ENCODE measurements around the gene SPRR2D. TPM values are rescaled to one million over a fixed set of nuclear protein-coding genes. Genes with fewer than 3 reads are reported as not detected.
"Not testable (repeated sequence)": the region's sequence is repeated elsewhere in the genome, so short reads cannot be mapped to it uniquely, and the experiment has no call there.

SPRR2D gene
- total RNA-seq, 1 donor from 2014 or later, result not detected

DNA sequence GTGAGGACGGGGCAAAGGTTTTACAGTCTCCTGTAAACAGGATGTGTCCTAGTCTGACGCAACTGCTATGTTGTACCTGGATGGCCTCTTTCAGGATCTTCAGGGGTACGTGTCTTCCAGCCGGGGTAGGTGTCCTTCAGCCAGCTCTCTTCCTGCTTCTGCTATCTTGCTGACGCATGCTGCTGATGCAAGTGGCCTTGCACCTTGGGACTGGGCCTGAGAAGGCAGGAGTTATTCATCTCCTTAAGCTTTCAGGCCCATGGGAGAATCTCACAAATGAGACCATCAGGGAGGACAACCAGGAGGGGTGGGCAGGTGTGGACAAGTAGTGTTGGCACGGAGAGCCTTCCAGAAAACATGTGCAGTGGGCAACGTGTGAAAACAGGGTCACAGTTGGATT is 17.8 kb downstream of the SPRR2D start:
- DNase-seq (ENCODE audit: low spot score) (no peak), ATAC-seq (no peak)
- intact Hi-C loops (cut with DNase I), result no loop called here

DNA sequence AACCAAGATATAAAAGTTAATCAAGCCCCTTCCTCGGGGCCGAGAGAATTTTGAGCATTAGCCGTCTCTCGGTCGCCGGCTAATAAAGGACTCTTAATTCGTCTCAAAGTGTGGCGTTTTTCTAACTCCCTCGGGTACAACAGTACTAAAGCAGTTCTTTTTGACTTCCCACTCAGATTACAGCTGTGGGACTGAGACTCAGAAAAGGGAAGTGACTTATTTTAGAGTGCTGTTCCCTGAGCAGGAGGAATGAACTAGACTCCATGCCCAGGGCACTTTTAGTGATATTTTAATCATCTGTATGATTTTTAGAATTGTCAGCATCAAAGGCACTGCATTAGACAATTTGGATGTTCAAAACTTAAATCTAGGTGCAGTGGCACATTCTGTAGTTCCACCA is 18.6 kb downstream of the SPRR2D start:
- intact Hi-C loops (cut with DNase I); ATAC-seq; DNase-seq (ENCODE audit: low spot score): not testable (repeated sequence)

DNA sequence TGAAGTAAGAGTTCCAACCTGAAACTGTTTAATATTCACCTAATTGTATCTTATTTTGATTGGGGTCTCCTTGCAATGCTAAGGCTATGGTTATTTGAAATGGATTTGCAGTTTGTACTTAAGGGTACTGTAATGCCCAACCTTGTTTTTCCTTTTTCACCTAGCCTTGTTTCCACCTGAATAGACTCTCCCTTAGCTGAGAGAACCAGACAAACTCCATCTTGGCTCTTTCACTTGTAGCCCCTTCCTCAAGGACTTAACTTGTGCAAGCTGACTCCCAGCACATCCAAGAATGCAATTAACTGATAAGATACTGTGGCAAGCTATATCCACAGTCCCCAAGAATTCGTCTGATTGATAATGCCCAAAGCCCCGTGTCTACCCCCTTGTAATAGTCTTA is 19.1 kb downstream of the SPRR2D start:
- intact Hi-C loops (cut with DNase I); DNase-seq (ENCODE audit: low spot score): not testable (repeated sequence)

DNA sequence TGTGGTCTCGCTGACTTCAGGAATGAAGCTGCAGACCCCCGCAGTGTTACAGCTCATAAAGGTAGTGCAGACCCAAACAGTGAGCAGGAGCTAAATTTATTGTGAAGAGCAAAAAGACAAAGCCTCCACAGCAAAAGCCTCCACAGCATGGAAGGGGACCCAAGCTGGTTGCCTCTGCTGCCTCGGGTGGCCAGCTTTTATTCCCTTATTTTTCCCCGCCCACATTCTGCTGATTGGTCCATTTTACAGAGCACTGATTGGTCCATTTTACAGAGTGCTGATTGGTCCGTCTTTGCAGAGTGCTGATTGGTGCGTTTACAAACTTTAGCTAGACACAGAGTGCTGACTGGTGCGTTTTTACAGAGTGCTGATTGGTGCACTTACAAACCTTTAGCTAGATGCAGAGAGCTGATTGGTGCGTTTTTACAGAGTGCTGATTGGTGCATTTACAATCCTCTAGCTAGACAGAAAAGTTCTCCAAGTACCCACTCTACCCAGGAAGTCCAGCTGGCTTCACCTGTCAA is 29.6 kb downstream of the SPRR2D start:
- DNase-seq (ENCODE audit: low spot score); ATAC-seq; intact Hi-C loops (cut with DNase I): not testable (repeated sequence)

More for the DNA sequence above, 19.1 kb downstream of the SPRR2D start:
- not testable (repeated sequence) for ATAC-seq

DNA sequence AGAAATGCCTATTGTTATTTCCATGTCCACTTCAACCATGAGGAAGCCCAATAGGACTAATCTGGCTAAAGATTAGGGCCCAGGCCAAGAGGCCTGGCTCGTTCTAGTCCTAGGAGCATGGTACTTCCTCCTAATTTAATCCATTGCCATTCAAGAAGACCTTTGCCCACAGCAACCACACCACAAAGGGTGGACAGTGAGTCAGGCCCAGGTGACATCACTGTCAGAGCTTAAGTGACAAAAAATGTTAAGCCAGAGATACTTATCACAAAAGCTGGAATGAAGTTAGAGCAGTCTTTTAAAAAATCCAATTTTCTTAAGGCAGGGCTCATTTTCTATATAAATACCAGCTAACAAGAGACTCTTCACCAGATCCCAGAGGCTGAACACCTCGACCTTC is 39.5 kb downstream of the SPRR2D start, which contains the start of gene SPRR3:
Gene SPRR3 (plus strand): TSS at position 368 of the 400 bp plus-strand sequence. CDS start 1,272 bp downstream, outside the sequence.
- intact Hi-C loops (cut with DNase I), result no loop called here
- DNase-seq (ENCODE audit: low spot score), result no peak
- ATAC-seq, result no peak

DNA sequence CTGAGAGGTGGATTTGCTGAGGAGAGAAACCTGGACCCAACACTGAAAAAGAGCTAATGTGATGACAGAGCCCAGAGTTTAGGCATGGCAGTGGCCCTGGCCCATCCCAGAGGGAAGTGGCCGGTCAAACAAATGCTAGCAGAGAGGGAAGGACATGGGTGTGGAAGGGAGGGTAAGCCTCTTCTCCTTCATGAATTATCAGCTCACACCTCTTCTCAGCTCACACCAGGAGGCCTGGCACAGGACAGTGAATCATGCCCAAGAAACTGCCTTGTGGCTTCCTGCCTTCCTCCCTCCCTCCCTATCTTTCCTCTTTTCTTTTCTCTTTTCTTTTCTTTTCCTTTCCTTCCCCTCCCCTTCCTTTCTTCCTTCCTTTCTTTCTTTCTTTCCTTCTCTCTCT is 40.6 kb downstream of the SPRR2D start:
- intact Hi-C loops (cut with DNase I), result no loop called here
- ATAC-seq (no peak), DNase-seq (ENCODE audit: low spot score) (no peak)

DNA sequence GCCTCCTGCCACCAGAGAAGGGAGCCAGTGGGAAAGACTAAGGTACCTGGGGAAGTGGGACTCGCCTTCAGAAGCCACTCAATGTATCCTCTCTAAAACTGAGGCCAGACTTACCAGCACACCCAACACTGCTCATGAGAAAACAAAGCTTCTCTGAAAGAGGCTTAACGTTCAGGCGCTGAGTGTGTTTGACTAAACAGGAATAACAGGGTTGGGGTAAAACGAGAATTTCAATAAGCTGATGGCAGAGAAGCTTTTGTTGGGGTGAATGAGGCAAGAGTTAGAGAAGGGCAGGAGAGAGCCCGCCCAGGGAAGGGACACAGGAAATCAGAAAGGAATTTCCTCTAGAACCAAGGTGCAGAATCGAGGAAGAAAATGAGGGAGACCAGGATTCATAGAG is 41.1 kb downstream of the SPRR2D start:
- DNase-seq (ENCODE audit: low spot score) (no peak), ATAC-seq (no peak)
- intact Hi-C loops (cut with DNase I), result no loop called here

DNA sequence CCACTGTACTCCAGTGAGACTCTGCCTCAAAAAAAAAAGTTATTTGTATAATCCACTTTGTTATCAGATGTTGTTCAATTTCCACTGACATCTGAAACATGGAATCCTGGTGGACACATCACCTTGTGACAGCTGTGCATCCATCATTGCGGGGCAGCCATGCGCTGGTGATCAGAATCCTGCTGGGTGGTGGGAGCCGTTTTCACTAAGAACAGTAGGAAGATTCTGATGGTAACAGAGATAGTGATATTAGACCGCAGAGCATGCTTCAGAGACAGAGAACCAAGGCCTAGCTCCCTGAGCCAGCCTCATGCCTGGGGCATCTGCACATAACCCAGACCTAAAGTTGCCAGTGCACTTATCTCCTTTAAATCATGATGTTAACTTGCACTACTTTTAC is 42.4 kb downstream of the SPRR2D start:
- intact Hi-C loops (cut with DNase I), result no loop called here
- DNase-seq (ENCODE audit: low spot score), result no peak
- ATAC-seq, result no peak

DNA sequence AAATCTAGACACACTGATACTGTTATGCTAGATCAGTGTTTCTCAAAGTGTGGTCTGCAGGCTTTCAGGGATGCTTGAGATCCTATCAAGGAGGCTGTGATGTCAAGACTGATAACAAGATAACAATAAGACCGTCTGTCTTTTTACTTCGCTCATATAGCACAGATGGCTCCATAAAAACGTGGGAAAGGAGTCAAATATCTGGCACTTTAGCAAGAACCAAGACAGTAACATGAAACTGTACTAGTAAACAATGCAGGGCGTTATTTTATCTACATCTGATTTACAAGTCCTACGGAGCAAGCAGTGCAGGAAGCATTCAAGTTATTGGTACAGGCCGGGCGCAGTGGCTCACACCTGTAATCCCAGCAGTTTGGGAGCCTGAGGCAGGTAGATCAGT is 43.0 kb downstream of the SPRR2D start:
- ATAC-seq (no peak), DNase-seq (ENCODE audit: low spot score) (no peak)
- intact Hi-C loops (cut with DNase I), result no loop called here

DNA sequence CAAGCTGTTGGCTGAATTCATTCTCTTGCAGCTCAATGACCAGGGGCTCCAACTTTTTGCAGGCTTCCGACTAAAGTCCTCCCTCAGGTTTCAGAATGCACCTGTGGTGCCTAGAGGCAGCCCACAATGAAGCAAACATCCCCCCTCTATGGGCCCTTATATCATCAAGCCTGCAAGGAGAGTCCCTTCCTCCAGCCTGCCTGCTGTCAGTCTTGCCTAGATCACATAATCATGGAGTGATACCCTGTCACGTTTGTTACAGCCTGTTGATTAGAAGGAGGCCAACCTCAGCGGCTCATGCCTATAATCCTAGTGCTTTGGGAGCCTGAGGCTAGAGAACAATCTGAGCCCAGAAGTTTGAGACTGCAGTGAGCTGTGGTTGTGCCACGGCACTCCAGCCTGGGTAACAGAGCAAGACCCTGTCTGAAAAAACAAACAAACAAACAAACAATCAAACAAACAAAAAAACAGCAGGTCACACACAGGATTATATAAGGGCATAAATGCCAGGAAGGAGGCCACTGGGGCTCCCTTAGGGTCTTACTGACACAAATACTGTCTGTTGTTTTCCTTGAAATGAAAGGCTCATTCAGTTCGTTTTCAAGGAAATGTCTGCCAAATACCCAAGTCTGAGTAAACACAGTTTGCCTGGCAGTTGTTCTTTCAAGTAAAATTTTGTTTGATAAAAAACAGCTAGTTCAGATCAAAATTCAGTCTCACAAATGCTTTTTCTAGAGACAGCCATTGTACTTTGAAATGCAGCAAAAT is 44.1 kb downstream of the SPRR2D start:
- DNase-seq (ENCODE audit: low spot score) (no peak), ATAC-seq (no peak)
- intact Hi-C loops (cut with DNase I), result no loop called here

DNA sequence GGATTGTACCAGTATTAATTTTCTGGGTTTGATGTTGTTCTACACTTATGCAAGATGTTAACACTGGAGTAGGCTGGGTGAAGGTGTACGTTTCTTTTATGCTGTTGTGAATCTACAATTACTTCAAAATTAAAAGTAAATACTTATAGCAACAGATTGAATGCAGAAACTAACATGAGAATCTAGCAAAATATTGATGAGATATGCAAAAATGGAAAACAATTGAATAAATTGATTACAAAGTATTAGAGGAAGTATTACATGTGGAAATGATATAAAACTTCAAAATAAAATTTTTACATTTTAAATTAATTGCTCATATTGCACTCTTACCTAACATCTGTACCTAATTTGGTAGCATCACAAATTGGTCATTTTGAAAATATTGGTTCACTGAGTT is 45.1 kb downstream of the SPRR2D start:
- DNase-seq (ENCODE audit: low spot score), result no peak
- ATAC-seq, result no peak
- intact Hi-C loops (cut with DNase I), result no loop called here

DNA sequence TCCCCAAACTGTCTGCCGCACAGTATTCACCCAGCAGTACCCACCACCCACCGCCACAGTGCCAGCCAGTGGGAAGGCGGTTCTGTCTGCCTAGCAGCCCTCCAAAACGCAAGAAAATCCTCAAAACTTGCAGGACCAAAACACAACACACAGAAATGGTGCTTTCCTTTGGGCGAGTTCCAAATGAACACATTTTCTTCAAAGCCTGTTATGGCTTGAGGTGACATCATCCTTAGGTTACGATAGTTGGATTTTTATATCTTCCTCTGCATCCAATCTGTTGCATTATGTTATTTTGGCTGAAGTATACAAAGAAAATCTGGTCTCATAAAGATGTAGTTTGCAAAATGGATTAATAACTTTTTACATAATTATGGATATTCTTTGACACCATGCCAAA is 47.7 kb downstream of the SPRR2D start:
- intact Hi-C loops (cut with DNase I), result no loop called here

More for the DNA sequence above, 47.7 kb downstream of the SPRR2D start:
- no peak for DNase-seq (ENCODE audit: low spot score)
- no peak for ATAC-seq

Other genes with a start within 250 kb of the SPRR2D start
- not detected for gene LCE1D, start 244.4 kb downstream of the SPRR2D start, total RNA-seq
- not detected for gene LCE1C, start 234.5 kb downstream of the SPRR2D start, total RNA-seq
- gene LCE1B, start 229.1 kb downstream of the SPRR2D start, total RNA-seq, result not detected
- not detected for gene LCE1A, start 213.6 kb downstream of the SPRR2D start, total RNA-seq
- not detected for gene LCE6A, start 198.3 kb downstream of the SPRR2D start, total RNA-seq
- gene LCE7A, start 181.1 kb downstream of the SPRR2D start, total RNA-seq, result not detected
- not detected for gene SMCP, start 162.8 kb downstream of the SPRR2D start, total RNA-seq
- not detected for gene IVL, start 132.6 kb downstream of the SPRR2D start, total RNA-seq
- not detected for gene SPRR5, start 93.9 kb downstream of the SPRR2D start, total RNA-seq
- not detected for gene SPRR4, start 70.5 kb downstream of the SPRR2D start, total RNA-seq
- not detected for gene SPRR1A, start 57.0 kb downstream of the SPRR2D start, total RNA-seq
- 0.45 TPM for gene SPRR3, start 39.4 kb downstream of the SPRR2D start, total RNA-seq
- not detected for gene SPRR1B, start 9.9 kb downstream of the SPRR2D start, total RNA-seq
- 0.67 TPM for gene SPRR2A, start 16.4 kb upstream of the SPRR2D start, total RNA-seq
- not detected for gene SPRR2B, start 30.5 kb upstream of the SPRR2D start, total RNA-seq
- not detected for gene SPRR2E, start 53.4 kb upstream of the SPRR2D start, total RNA-seq
- not detected for gene SPRR2F, start 72.4 kb upstream of the SPRR2D start, total RNA-seq
- not detected for gene SPRR2G, start 109.8 kb upstream of the SPRR2D start, total RNA-seq
- gene LELP1, start 162.3 kb upstream of the SPRR2D start, total RNA-seq, result not detected
- gene PRR9, start 176.5 kb upstream of the SPRR2D start, total RNA-seq, result not detected
- not detected for gene LORICRIN, start 218.6 kb upstream of the SPRR2D start, total RNA-seq

All from sciatic nerve (tissue), 2 donors.